Psoas muscle (tissue), 8 donors: ENCODE measurements around the gene METRN. TPM values are rescaled to one million over a fixed set of nuclear protein-coding genes. Genes with fewer than 3 reads are reported as not detected.

ENCODE experiments used
- ATAC-seq, 4 donors: fragments of 200-7000 bp; cut with Tn5 transposase; one replicate each; pipeline ENCODE4 v1.9.1; 2020; ENCODE audit warnings: moderate library complexity in 3 of 4, mild to moderate bottlenecking in 2 of 4
- DNase-seq, 2 donors: peaks; one replicate each; pipeline ENCODE4 v3.0.0-alpha.2; 2020
- H3K27ac ChIP-seq: fragments of 200-600 bp; one replicate; pipeline ENCODE4 v1.8.0; 2022
- H3K27me3 ChIP-seq, 3 donors: fragments of 200-600 bp in 1 of 3; one replicate each; pipeline versions ENCODE4 v1.6.1 to v1.8.0; 2013 to 2022; ENCODE audit warnings: low read length in 2 of 3, mild to moderate bottlenecking in 2 of 3, moderate library complexity in 1 of 3; ENCODE audit not compliant: insufficient read depth in 3 of 3
- H3K36me3 ChIP-seq, 2 donors: fragments of 200-600 bp in 1 of 2; one replicate each; pipeline versions ENCODE4 v1.6.1 to v1.8.0; 2013 to 2022; ENCODE audit warnings: low read depth in 1 of 2, mild to moderate bottlenecking in 1 of 2, moderate library complexity in 1 of 2; ENCODE audit not compliant: insufficient read depth in 1 of 2
- H3K4me1 ChIP-seq: fragments of 200-600 bp; one replicate; pipeline ENCODE4 v1.8.0; 2022
- H3K4me3 ChIP-seq: fragments of 200-600 bp; one replicate; pipeline ENCODE4 v1.8.0; 2022; ENCODE audit warnings: mild to moderate bottlenecking
- H3K9me3 ChIP-seq: fragments of 200-600 bp; one replicate; pipeline ENCODE4 v1.8.0; 2022
- CTCF ChIP-seq: fragments of 200-600 bp; IDR thresholded peaks from one replicate; pipeline ENCODE4 v1.8.0; 2022; ENCODE audit warnings: antibody characterized with exemption
- WGBS, 3 donors: extraction: QIAGEN DNeasy Blood & Tissue Kit; methylation state at CpG; one replicate each; pipeline versions ENCODE4 v1.1.6 to v1.1.7; 2013; 5-methylcytosine and 5-hydroxymethylcytosine counted together
- intact Hi-C, 2 donors: fragments of 100-400 bp; cut with DNase I; formaldehyde crosslinking; loops; one replicate each; pipeline versions ENCODE4 v1.11.0 to v1.14.2; 2022
- polyA plus RNA-seq, 3 donors: library from polyadenylated mRNA; stranded (reverse); fragments of 200-250 nt; gene quantifications; one replicate each; pipeline ENCODE4 v1.2.3, GENCODE V29; 2013
- total RNA-seq, 4 donors: library from RNA; stranded (reverse); fragmentation: NEBNext Ultra II Directional in 2 of 4; extraction: Animal tissue kit (Norgen Biotek cat#: 25700) in 2 of 4; gene quantifications; one replicate each; pipeline versions ENCODE4 v1.2.1 to v1.2.4, GENCODE V29; 2021 to 2023
- donor health status: healthy with polysubstance abuse.
- donor health status: DM: no; HTN: no; CAD: no; lungs with moderate emphysema.
- donor health status: Bipolar disorder and iron deficiency.
- donor health status: healthy.
- donor health status: DM: yes; HTN: yes; CAD: no.
- donor health status: DM: no; HTN: no; CAD: no.
- donor health status: DM: no; HTN: no; CAD: no.
- donor health status: DM: yes; HTN: yes; CAD: no.

METRN gene
- total and polyA plus RNA-seq, 7 donors, result 17.9 to 28.0 (median 22.8) TPM

GRCh38 chr16:722835-723633 lies 8.1 kb downstream of the METRN start:
- Histone ChIP-seq H3K36me3 (peaks cover 0 to 9% of the 10 kb centered on the region in 2 donors), H3K4me3 (no peak overlapping the region), H3K27ac (no peak overlapping the region), H3K27me3 (peaks cover 0 to 26% (median 16%) of the 10 kb centered on the region in 3 donors), H3K9me3 (no peaks in the 10 kb centered on the region), H3K4me1 (peaks cover 27% of the 10 kb centered on the region)
- TF ChIP-seq CTCF, result no peak
- WGBS, 3 donors, result 80 to 81% (median 80%) methylated on average over 23 to 24 of the region's 24 CpGs
- ATAC-seq (no peak), DNase-seq (no peak)
- intact Hi-C loops, result no loop called here

GRCh38 chr16:723695-724094 lies 8.8 kb downstream of the METRN start:
- intact Hi-C loops, result no loop called here
- Histone ChIP-seq H3K36me3 (peaks cover 0 to 9% of the 10 kb centered on the region in 2 donors), H3K4me3 (no peak overlapping the region), H3K27ac (no peak overlapping the region), H3K4me1 (peaks cover 27% of the 10 kb centered on the region), H3K9me3 (no peaks in the 10 kb centered on the region), H3K27me3 (peaks cover 0 to 31% (median 19%) of the 10 kb centered on the region in 3 donors)
- DNase-seq (no peak), ATAC-seq (no peak)
- no peak for TF ChIP-seq CTCF
- WGBS, 3 donors, result 72 to 75% (median 73%) methylated on average over 9 of the region's 9 CpGs

- 23 to 38% (median 27%) methylated on average over 28 to 29 of the region's 29 CpGs for WGBS, 3 donors
- no peak for TF ChIP-seq CTCF
- H3K36me3 ChIP-seq, result peaks cover 0 to 9% of the 10 kb centered on the region in 2 donors
- H3K27me3 ChIP-seq, result peaks cover 0 to 38% (median 19%) of the 10 kb centered on the region in 3 donors
- intact Hi-C loops, result no loop called here
- ATAC-seq (no peak), DNase-seq (no peak)
- H3K4me3 ChIP-seq, result no peak overlapping the region
- H3K9me3 ChIP-seq, result no peaks in the 10 kb centered on the region
- peaks cover 27% of the 10 kb centered on the region for H3K4me1 ChIP-seq
- H3K27ac ChIP-seq, result no peak overlapping the region
Measured at GRCh38 chr16:724188-725040, 9.5 kb downstream of the METRN start.

GRCh38 chr16:725041-725376 lies 10.1 kb downstream of the METRN start:
- ATAC-seq, result no peak
- no peak for DNase-seq
- peaks cover 0 to 14% of the 10 kb centered on the region in 2 donors for H3K36me3 ChIP-seq
- peaks cover 23% of the 10 kb centered on the region for H3K4me1 ChIP-seq
- peaks cover 0 to 40% (median 19%) of the 10 kb centered on the region in 3 donors for H3K27me3 ChIP-seq
- intact Hi-C loops, result no loop called here
- WGBS, 3 donors, result 70 to 77% (median 73%) methylated on average over 7 of the region's 7 CpGs
- H3K27ac ChIP-seq, result no peak overlapping the region
- no peak for TF ChIP-seq CTCF
- H3K4me3 ChIP-seq, result no peak overlapping the region
- H3K9me3 ChIP-seq, result no peaks in the 10 kb centered on the region
